AG09309 (cell line): ENCODE results near the gene BACH1.
"Not testable (repeated sequence)": the region's sequence is repeated elsewhere in the genome, so short reads cannot be mapped to it uniquely, and the experiment has no call there.

Experiments used
- DNase-seq: peaks from one replicate; pipeline ENCODE4 v3.0.0-alpha.2; 2010; ENCODE audit warnings: low read depth
- H3K4me3 ChIP-seq: 2 replicates; pipeline ENCODE4 v1.5.1; 2011; ENCODE audit warnings: mild to moderate bottlenecking, low read depth, low read length, moderate library complexity; ENCODE audit not compliant: control insufficient read depth
- TF ChIP-seq, protein P1 (sequence below): IDR thresholded peaks from 2 replicates; pipeline ENCODE4 v1.5.1; 2011; ENCODE audit warnings: mild to moderate bottlenecking, low read depth, low read length, inconsistent platforms; ENCODE audit not compliant: insufficient read depth, control insufficient read depth; ENCODE audit errors: missing control alignments

BACH1 gene

DNA sequence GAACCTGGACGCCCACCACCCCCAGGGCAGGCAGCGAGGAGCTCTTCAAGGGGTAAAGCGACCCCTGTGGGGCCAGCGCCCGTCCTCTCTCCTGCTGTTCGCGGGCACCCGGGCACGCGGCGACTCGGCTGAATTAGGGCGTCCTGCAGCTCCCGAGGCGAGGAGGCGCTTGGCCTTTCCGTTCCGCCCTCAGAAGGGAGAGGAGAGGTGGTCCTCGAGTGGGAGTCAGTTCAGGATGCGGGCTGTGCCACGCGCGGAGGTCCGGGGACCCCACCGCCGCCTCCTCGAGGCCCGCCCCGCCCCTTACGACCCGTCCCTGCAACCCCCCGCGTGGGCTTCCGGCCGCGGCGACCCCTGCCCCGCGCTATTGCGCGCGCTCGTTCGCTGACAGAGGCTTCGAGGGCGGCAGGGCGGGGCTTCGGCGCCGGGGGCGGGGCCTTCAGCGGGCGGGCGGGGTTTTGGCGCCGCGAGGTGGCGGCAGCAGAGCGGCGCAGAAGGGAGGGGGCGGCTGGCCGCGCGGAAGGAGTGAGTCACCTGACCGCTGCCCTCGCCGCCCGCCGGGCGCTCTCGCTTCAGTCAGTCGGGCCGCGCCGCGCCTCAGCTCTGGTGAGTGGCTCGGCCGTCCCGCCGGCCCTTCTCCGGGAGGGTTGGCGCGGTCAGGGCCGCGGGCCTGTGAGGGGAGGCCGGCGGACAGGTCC, at the start of gene BACH1:
TSS of gene BACH1 (plus strand) at position 575 of the 698 bp plus-strand sequence. CDS start 22,359 bp downstream, outside the sequence.
- TF ChIP-seq, protein P1, sequence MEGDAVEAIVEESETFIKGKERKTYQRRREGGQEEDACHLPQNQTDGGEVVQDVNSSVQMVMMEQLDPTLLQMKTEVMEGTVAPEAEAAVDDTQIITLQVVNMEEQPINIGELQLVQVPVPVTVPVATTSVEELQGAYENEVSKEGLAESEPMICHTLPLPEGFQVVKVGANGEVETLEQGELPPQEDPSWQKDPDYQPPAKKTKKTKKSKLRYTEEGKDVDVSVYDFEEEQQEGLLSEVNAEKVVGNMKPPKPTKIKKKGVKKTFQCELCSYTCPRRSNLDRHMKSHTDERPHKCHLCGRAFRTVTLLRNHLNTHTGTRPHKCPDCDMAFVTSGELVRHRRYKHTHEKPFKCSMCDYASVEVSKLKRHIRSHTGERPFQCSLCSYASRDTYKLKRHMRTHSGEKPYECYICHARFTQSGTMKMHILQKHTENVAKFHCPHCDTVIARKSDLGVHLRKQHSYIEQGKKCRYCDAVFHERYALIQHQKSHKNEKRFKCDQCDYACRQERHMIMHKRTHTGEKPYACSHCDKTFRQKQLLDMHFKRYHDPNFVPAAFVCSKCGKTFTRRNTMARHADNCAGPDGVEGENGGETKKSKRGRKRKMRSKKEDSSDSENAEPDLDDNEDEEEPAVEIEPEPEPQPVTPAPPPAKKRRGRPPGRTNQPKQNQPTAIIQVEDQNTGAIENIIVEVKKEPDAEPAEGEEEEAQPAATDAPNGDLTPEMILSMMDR, result peak; percentile 10
- peak; percentile 67 for DNase-seq
- H3K4me3 ChIP-seq, result peak within 1 kb of the TSS; percentile 64

DNA sequence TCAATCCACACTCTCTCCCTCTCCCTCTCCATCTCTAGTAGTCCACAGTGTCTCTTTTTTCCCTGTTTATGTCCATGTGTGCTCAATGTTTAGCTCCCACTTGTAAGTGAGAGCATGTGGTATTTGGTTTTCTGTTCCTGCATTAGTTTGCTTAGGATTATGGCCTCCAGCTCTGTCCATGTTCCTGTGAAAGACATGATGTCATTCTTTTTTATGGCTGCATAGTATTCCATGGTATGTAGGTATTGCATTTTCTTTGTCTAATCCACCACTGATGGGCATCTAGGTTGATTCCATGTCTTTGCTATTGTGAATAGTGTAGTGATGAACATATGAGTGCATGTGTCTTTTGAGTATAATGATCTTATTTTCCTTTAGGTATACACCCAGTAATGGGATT, 49.4 kb upstream of the BACH1 start:
- not testable (repeated sequence) for H3K4me3 ChIP-seq, DNase-seq

DNA sequence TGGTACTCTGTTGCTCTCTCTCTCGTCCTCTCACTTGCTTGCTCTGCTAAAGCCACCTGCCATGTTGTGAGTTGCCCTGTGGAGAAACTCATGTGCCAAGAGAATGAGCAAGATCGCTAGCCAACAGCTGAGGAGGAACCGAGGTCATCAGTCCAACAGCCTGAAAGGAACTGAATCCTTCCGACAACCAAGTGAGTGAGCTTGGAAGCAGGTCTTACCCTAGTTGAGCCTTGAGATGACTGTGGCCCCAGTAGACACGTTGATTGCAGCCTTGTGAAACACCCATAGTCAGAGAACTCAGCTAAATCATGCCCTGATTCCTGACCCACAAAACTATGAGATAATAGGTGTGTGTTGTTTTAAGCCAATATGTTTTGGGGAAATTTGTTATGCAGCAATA, 48.1 kb upstream of the BACH1 start:
- no peak for DNase-seq
- TF ChIP-seq, protein P1, result no peak
- no peak overlapping the region for H3K4me3 ChIP-seq

DNA sequence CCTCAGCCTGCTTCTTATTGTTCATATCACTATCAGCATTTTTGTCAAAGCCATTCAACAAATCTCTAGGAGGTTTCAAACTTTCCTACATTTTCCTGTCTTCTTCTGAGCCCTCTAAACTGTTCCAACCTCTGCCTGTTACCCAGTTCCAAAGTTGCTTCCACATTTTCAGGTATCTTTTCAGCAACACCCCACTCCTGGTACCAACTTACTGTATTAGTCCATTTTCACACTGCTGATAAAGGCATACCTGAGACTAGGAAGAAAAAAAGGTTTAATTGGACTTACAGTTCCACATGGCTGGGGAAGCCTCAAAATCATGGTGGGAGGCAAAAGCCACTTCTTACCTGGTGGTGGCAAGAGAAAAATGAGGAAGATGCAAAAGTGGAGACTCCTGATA, 44.9 kb upstream of the BACH1 start:
- not testable (repeated sequence) for DNase-seq, H3K4me3 ChIP-seq

- H3K4me3 ChIP-seq, result no peak overlapping the region
- no peak for DNase-seq
- TF ChIP-seq, protein P1, result no peak
These were observed 44.2 kb upstream of the BACH1 start for GRCh38 chr21:29254550-29254949.

- TF ChIP-seq, protein P1, result no peak
- H3K4me3 ChIP-seq, result no peak overlapping the region
- DNase-seq, result no peak
These were observed 42.4 kb upstream of the BACH1 start for GRCh38 chr21:29256126-29256910.

- DNase-seq, result no peak
- TF ChIP-seq, protein P1, result no peak
- H3K4me3 ChIP-seq, result no peak overlapping the region
These were observed 41.0 kb upstream of the BACH1 start for GRCh38 chr21:29257701-29258100.
